ENCODE data around the gene TRAF1.

Gene TRAF1

DNA sequence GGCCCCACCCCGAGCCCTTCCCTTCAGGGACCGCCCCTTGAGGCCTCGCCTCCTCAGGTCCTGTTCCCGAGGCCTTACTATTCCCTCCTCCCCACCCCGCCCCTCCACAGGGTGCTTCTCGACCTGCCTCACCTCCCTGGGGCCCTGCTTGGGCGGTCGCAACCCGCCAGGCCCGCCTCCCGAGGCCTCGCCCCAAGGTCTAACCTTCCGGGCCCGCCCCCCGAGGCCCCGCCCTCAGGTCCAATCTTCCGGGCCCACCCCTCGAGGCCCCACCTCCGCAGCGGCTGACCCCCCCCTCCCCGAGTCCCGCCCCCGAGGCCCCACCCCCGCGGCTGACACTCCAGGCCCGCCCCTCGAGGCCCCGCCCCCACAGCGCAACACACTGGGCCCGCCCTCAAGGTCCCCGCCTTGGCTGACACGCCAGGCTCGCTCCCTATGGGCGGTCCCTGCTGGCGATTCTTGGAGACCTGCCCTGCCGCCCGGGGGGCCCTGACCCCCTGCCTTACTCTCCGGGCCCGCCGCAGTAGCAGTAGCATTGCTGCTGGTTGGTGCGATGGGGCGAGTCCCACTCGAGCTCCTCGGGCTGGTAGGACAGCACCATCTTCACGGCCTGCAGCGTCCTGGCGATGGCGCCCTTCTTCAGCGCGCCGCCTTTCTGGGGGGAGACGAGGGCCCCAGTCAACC is 57.8 kb downstream of the TRAF1 start:
- H3K27ac ChIP-seq = peak overlapping the region; percentile 76
- peak; percentile 72 for TF ChIP-seq CTCF (conservative IDR thresholded peaks at IDR 0.05)

DNA sequence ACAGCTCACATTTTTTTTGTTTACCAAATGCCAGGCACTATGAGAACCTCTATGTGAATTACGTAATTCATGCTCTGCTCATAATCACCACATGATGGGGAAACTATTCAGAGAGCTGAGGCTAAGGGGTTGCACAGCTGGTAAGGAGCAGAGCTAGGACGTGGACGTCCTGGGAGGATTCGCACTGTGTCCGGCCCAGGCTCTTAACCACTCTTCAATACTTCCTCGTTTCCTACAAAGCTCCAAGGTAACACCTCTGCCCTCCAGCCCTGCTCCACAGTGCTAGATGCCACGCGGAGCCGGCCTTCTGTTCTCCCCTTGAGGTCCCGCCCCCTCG is 58.3 kb downstream of the TRAF1 start:
- H3K27ac ChIP-seq = peak overlapping the region; percentile 76
- no peak for TF ChIP-seq CTCF (conservative IDR thresholded peaks at IDR 0.05)

DNA sequence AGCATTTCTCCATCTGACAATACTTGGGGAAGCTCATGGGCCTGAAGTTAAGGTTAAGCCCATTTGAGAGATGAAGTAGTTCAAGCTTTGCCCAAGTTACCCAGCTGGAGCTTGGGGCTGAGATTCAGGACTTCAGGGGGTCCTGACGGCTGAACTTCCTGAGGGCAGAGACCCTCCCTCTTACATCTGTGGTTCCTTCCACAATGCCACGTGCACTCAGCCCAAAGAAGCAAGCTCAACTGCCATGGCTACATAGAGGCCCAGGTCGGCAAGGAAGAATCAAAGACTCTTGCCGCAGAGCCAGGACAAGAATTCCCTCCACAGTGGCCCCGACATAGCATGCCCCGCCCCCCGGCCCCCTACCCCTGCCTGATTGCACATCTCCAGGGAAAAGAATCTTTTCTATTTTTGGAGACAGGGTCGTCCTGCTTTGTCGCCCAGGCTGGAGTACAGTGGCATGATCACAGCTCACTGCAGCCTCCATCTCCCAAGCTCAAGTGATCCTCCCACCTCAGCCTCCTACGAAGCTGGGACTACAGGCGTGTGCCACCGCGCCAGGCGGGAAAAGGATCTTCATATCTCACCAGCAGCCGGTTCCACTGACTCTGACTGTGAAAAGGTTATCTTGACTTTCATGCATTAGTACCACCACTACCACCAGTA is 58.8 kb downstream of the TRAF1 start:
- H3K27ac ChIP-seq = peak overlapping the region; percentile 76
- no peak for TF ChIP-seq CTCF (conservative IDR thresholded peaks at IDR 0.05)

DNA sequence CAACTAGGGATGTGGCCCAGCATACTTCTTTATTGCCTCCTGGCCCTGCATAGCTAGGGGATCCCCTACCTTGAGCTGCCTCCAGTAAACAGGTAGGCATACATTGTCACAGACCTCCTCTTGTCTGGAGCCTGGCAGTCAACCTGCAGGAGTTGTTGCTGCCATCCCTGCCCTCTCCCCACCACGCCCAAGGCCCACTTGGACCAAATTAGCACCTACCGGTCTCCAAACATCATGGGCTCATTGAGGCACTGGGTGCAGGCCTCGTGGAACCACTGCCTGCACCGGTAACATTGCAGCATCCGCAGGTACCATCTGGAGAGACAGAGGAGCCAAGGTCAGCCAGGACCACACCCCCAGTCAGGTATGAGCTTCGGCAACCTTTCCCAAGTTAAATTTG is 59.9 kb downstream of the TRAF1 start:
- no peak overlapping the region; the same call in 1 of the 2 replicates for H3K27ac ChIP-seq
- TF ChIP-seq CTCF (conservative IDR thresholded peaks at IDR 0.05) = no peak

DNA sequence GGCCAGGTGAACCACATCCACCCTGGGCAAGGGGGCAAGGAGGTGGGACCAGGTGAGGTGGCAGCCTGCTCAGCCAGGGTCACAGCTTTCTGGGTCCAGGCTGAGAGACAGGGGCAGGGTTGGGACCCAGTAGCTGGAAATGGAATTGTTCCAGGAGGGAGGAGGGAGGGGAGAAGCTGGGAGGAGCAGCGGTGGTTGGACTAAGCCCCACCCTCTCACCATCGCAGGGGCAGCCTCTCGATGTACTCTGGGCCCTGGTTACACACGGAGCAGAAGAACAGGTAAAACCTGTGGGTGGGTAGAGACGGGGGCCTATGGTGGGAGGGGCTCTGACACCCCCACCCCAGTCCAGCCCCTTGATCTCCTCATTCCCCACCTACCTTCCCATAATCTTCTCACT is 60.8 kb downstream of the TRAF1 start:
- no peak for TF ChIP-seq CTCF (conservative IDR thresholded peaks at IDR 0.05)

DNA sequence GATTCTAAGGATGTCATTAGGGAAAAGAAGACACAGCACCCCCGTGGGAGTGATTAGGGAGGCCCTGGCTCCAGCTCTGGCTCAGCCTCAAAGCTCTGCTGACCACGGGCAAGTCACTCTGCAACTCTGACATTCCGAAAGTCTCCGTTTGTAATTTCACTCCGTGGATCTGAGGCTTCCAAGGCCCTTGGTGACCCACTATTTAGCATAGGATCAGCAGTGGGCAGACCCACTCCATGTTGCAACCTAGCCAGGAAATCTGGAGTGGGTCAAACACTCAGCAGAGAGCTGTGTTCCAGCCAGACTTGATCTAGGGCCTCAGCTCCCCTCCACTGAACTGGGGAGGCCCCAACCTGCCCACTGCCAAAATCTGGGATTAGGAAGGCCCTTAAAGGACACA is 61.4 kb downstream of the TRAF1 start:
- TF ChIP-seq CTCF (conservative IDR thresholded peaks at IDR 0.05) = no peak
- H3K27ac ChIP-seq = no peak overlapping the region

More for the DNA sequence above, 60.8 kb downstream of the TRAF1 start:
- no peak overlapping the region for H3K27ac ChIP-seq

GRCh38 chr9:120864719-120865118 is 61.9 kb downstream of the TRAF1 start:
- H3K27ac ChIP-seq = no peak overlapping the region
- TF ChIP-seq CTCF (conservative IDR thresholded peaks at IDR 0.05) = no peak

Measured in VCaP (cell line).